ENCODE results near the gene F10. TPM values are rescaled to one million over a fixed set of nuclear protein-coding genes. Genes with fewer than 3 reads are reported as not detected.
A peak's percentile ranks its signal among the peaks of the same experiment; 100 is the strongest.
"Not testable (repeated sequence)": the region's sequence is repeated elsewhere in the genome, so short reads cannot be mapped to it uniquely, and the experiment has no call there.

The F10 gene
- total RNA-seq, 2 donors from 2014 or later: 18.7 to 32.4 TPM

- Histone ChIP-seq H3K9ac (ENCODE audit: extremely low read depth, low read length, poor library complexity, severe bottlenecking) (no peak overlapping the region), H3K27ac (ENCODE audit: low read depth, low read length) (peak overlapping the region; percentile 90), H3K27me3 (ENCODE audit: control insufficient read depth, insufficient read depth, low read length, poor library complexity, severe bottlenecking) (no peaks in the 10 kb centered on the region), H3K4me3 (ENCODE audit: low read length) (no peak overlapping the region), H3K36me3 (ENCODE audit: control insufficient read depth, insufficient read depth, low read length) (no peaks in the 10 kb centered on the region), H3K9me3 (ENCODE audit: control insufficient read depth, low read length) (no peaks in the 10 kb centered on the region), H3K4me1 (ENCODE audit: control insufficient read depth, insufficient read depth, low read length) (no peaks in the 10 kb centered on the region)
- no peak overlapping the region for H3K4me3 Mint-ChIP-seq
- no peak overlapping the region for H3K27ac Mint-ChIP-seq
- TF ChIP-seq, protein P1, sequence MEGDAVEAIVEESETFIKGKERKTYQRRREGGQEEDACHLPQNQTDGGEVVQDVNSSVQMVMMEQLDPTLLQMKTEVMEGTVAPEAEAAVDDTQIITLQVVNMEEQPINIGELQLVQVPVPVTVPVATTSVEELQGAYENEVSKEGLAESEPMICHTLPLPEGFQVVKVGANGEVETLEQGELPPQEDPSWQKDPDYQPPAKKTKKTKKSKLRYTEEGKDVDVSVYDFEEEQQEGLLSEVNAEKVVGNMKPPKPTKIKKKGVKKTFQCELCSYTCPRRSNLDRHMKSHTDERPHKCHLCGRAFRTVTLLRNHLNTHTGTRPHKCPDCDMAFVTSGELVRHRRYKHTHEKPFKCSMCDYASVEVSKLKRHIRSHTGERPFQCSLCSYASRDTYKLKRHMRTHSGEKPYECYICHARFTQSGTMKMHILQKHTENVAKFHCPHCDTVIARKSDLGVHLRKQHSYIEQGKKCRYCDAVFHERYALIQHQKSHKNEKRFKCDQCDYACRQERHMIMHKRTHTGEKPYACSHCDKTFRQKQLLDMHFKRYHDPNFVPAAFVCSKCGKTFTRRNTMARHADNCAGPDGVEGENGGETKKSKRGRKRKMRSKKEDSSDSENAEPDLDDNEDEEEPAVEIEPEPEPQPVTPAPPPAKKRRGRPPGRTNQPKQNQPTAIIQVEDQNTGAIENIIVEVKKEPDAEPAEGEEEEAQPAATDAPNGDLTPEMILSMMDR (conservative IDR thresholded peaks at IDR 0.05): no peak
- H3K36me3 Mint-ChIP-seq (ENCODE audit: low read depth): peaks cover 5% of the 10 kb centered on the region
- DNase-seq: no peak
- H3K4me1 Mint-ChIP-seq: no peaks in the 10 kb centered on the region
- 91 to 93% methylated on average over 9 to 11 of the region's 11 CpGs for WGBS, 2 experiments (ENCODE audit: insufficient coverage in 1 of 2, insufficient read length in 1 of 2)
- H3K9me3 Mint-ChIP-seq: peaks cover 2% of the 10 kb centered on the region
- no peaks in the 10 kb centered on the region for H3K27me3 Mint-ChIP-seq (ENCODE audit: insufficient read depth)
These were observed 23.5 kb upstream of the F10 start for GRCh38 chr13:113099142-113099541.

GRCh38 chr13:113102302-113102701 is 20.3 kb upstream of the F10 start:
- not testable (repeated sequence) for H3K36me3 ChIP-seq (ENCODE audit: control insufficient read depth, insufficient read depth, low read length); H3K9ac ChIP-seq (ENCODE audit: extremely low read depth, low read length, poor library complexity, severe bottlenecking); H3K9me3 Mint-ChIP-seq; H3K4me3 Mint-ChIP-seq; H3K36me3 Mint-ChIP-seq (ENCODE audit: low read depth); H3K27me3 Mint-ChIP-seq (ENCODE audit: insufficient read depth); H3K9me3 ChIP-seq (ENCODE audit: control insufficient read depth, low read length); H3K27me3 ChIP-seq (ENCODE audit: control insufficient read depth, insufficient read depth, low read length, poor library complexity, severe bottlenecking); H3K4me1 ChIP-seq (ENCODE audit: control insufficient read depth, insufficient read depth, low read length); DNase-seq; H3K27ac Mint-ChIP-seq; H3K4me3 ChIP-seq (ENCODE audit: low read length); H3K27ac ChIP-seq (ENCODE audit: low read depth, low read length)
- H3K4me1 Mint-ChIP-seq: peaks cover 11% of the 10 kb centered on the region
- WGBS, 2 experiments (ENCODE audit: insufficient coverage in 1 of 2, insufficient read length in 1 of 2): 75 to 80% methylated on average over 4 to 10 of the region's 10 CpGs

GRCh38 chr13:113102727-113103126 is 19.9 kb upstream of the F10 start:
- H3K4me1 Mint-ChIP-seq: peaks cover 11% of the 10 kb centered on the region
- no peaks in the 10 kb centered on the region for H3K36me3 ChIP-seq (ENCODE audit: control insufficient read depth, insufficient read depth, low read length)
- peaks cover 3% of the 10 kb centered on the region for H3K27me3 Mint-ChIP-seq (ENCODE audit: insufficient read depth)
- TF ChIP-seq, protein P1 (conservative IDR thresholded peaks at IDR 0.05): no peak
- no peak overlapping the region for H3K9ac ChIP-seq (ENCODE audit: extremely low read depth, low read length, poor library complexity, severe bottlenecking)
- H3K4me3 Mint-ChIP-seq: no peak overlapping the region
- H3K27ac ChIP-seq (ENCODE audit: low read depth, low read length): no peak overlapping the region
- H3K27me3 ChIP-seq (ENCODE audit: control insufficient read depth, insufficient read depth, low read length, poor library complexity, severe bottlenecking): no peaks in the 10 kb centered on the region
- H3K9me3 Mint-ChIP-seq: peaks cover 4% of the 10 kb centered on the region
- no peaks in the 10 kb centered on the region for H3K9me3 ChIP-seq (ENCODE audit: control insufficient read depth, low read length)
- peaks cover 3% of the 10 kb centered on the region for H3K36me3 Mint-ChIP-seq (ENCODE audit: low read depth)
- no peak overlapping the region for H3K27ac Mint-ChIP-seq
- peaks cover 9% of the 10 kb centered on the region for H3K4me1 ChIP-seq (ENCODE audit: control insufficient read depth, insufficient read depth, low read length)
- no peak for DNase-seq
- no peak overlapping the region for H3K4me3 ChIP-seq (ENCODE audit: low read length)
- WGBS, 2 experiments (ENCODE audit: insufficient coverage in 1 of 2, insufficient read length in 1 of 2): 93 to 94% methylated on average over 9 to 12 of the region's 12 CpGs

- WGBS, 2 experiments (ENCODE audit: insufficient coverage in 1 of 2, insufficient read length in 1 of 2): 88 to 96% methylated on average over 4 to 9 of the region's 9 CpGs
- no peak overlapping the region for H3K27ac ChIP-seq (ENCODE audit: low read depth, low read length)
- H3K27me3 ChIP-seq (ENCODE audit: control insufficient read depth, insufficient read depth, low read length, poor library complexity, severe bottlenecking): no peaks in the 10 kb centered on the region
- H3K4me1 ChIP-seq (ENCODE audit: control insufficient read depth, insufficient read depth, low read length): peaks cover 9% of the 10 kb centered on the region
- Mint-ChIP-seq H3K27me3 (ENCODE audit: insufficient read depth) (peaks cover 3% of the 10 kb centered on the region), H3K27ac (no peak overlapping the region), H3K4me3 (no peak overlapping the region), H3K36me3 (ENCODE audit: low read depth) (no peaks in the 10 kb centered on the region), H3K4me1 (peaks cover 11% of the 10 kb centered on the region), H3K9me3 (peaks cover 4% of the 10 kb centered on the region)
- no peaks in the 10 kb centered on the region for H3K36me3 ChIP-seq (ENCODE audit: control insufficient read depth, insufficient read depth, low read length)
- TF ChIP-seq, protein P1 (conservative IDR thresholded peaks at IDR 0.05): no peak
- H3K9me3 ChIP-seq (ENCODE audit: control insufficient read depth, low read length): no peaks in the 10 kb centered on the region
- H3K4me3 ChIP-seq (ENCODE audit: low read length): no peak overlapping the region
- DNase-seq: no peak
- no peak overlapping the region for H3K9ac ChIP-seq (ENCODE audit: extremely low read depth, low read length, poor library complexity, severe bottlenecking)
These were observed 19.0 kb upstream of the F10 start for GRCh38 chr13:113103646-113104045.
